ENCODE data around the gene CIDEA.

Gene CIDEA

DNA sequence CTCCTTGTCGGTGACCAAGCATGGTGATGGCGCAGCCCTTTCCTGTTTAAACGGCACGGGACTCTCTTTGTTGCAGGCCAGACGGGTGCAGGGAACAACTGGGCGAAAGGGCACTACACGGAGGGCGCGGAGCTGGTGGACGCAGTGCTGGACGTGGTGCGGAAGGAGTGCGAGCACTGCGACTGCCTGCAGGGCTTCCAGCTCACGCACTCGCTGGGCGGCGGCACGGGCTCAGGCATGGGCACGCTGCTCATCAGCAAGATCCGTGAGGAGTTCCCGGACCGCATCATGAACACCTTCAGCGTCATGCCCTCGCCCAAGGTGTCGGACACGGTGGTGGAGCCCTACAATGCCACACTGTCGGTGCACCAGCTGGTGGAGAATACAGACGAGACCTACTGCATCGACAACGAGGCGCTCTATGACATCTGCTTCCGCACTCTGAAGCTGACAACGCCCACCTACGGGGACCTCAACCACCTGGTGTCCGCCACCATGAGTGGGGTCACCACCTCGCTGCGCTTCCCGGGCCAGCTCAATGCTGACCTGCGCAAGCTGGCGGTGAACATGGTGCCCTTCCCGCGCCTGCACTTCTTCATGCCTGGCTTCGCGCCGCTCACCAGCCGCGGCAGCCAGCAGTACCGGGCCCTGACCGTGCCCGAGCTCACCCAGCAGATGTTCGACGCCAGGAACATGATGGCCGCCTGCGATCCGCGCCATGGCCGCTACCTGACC is 71.0 kb downstream of the CIDEA start:
- no peak for DNase-seq

GRCh38 chr18:12325726-12326245 is 71.6 kb downstream of the CIDEA start:
- DNase-seq, result no peak

GRCh38 chr18:12326711-12327460 is 72.7 kb downstream of the CIDEA start:
- DNase-seq, result no peak

Measured in activated CD4-positive, alpha-beta T cell treated with anti-CD3 and anti-CD28 coated beads, Interleukin-2, amount 50 U/mL, for 1 hour (primary cell).